Ovary (tissue), 9 donors: ENCODE data around the gene BATF. TPM values are rescaled to one million over a fixed set of nuclear protein-coding genes. Genes with fewer than 3 reads are reported as not detected.

Source experiments
- DNase-seq, 5 donors: peaks; one replicate each; pipeline ENCODE4 v3.0.0-alpha.2; 2019 to 2020
- H3K27ac ChIP-seq, 2 donors: fragments of 200-600 bp; one replicate each; pipeline versions ENCODE4 v1.5.1 to v1.8.0; 2019 to 2022
- H3K27me3 ChIP-seq: fragments of 200-600 bp; one replicate; pipeline ENCODE4 v1.8.0; 2022
- H3K36me3 ChIP-seq: fragments of 200-600 bp; sonication (generic); one replicate; pipeline ENCODE4 v1.5.1; 2019
- H3K4me1 ChIP-seq: one replicate; pipeline ENCODE4 v1.8.1; 2013; ENCODE audit warnings: mild to moderate bottlenecking, moderate library complexity; ENCODE audit not compliant: insufficient read depth
- H3K4me3 ChIP-seq: fragments of 200-600 bp; sonication (generic); one replicate; pipeline ENCODE4 v1.5.1; 2017
- H3K9me3 ChIP-seq, 2 donors: fragments of 200-600 bp in 1 of 2; sonication (generic) in 1 of 2; one replicate each; pipeline versions ENCODE4 v1.5.1 to v1.8.1; 2013 to 2019; ENCODE audit warnings: mild to moderate bottlenecking in 1 of 2, moderate library complexity in 1 of 2
- CTCF ChIP-seq, 3 donors: fragments of 450-650 bp in 2 of 3; fragments of 200-600 bp in 1 of 3; IDR thresholded peaks; one replicate each; pipeline versions ENCODE4 v1.5.1 to v1.8.0; 2016 to 2022; ENCODE audit warnings: antibody characterized with exemption in 3 of 3, mild to moderate bottlenecking in 1 of 3
- EP300 ChIP-seq: sonication (generic); formaldehyde crosslinking; IDR thresholded peaks from one replicate; pipeline ENCODE4 v1.6.1; 2017; ENCODE audit warnings: antibody characterized with exemption
- POLR2A ChIP-seq: fragments of 450-650 bp; IDR thresholded peaks from one replicate; pipeline ENCODE4 v1.6.1; 2017; ENCODE audit warnings: antibody characterized with exemption, mild to moderate bottlenecking, moderate library complexity
- WGBS, 3 donors: extraction: QIAGEN DNeasy Blood & Tissue Kit in 1 of 3; methylation state at CpG; one replicate each; pipeline versions ENCODE4 v1.1.5 to v1.1.7; 2013 to 2017; 5-methylcytosine and 5-hydroxymethylcytosine counted together
- intact Hi-C, 4 donors: fragments of 100-400 bp; cut with DNase I; formaldehyde crosslinking; loops; one replicate each; pipeline versions ENCODE4 v1.11.0 to v1.15.1; 2022 to 2023
- polyA plus RNA-seq, 2 donors: library from polyadenylated mRNA; stranded (reverse); fragments of 200-250 nt in 1 of 2; fragments of 350-450 nt in 1 of 2; fragmentation: Illumina TruSeq in 1 of 2; extraction: RNeasy Lipid Tissue Mini Kit (QIAGEN cat#74804) in 1 of 2; gene quantifications; one replicate each; pipeline ENCODE4 v1.2.3, GENCODE V29; 2013 to 2014
- total RNA-seq, 7 donors: library from RNA; depleted of rRNA in 2 of 7; stranded (reverse); fragments of >200 nt in 2 of 7; fragmentation: NEBNext Ultra II Directional in 3 of 7; extraction: Animal tissue kit (Norgen Biotek cat#: 25700) in 3 of 7; gene quantifications; one replicate each; pipeline versions ENCODE4 v1.1.0 to v1.2.4, GENCODE V29; 2016 to 2023
- donor health status: DM: no; HTN: no; CAD: no; lungs with moderate emphysema.
- donor health status: DM: no; HTN: no; CAD: no.
- donor health status: Bipolar disorder and iron deficiency.
- donor health status: DM: yes; HTN: yes; CAD: no.
- donor health status: DM: no; HTN: no; CAD: no.
- donor health status: DM: yes; HTN: yes; CAD: no.

BATF gene
- total and polyA plus RNA-seq, 9 donors, result 0.45 to 1.7 (median 0.69) TPM

GRCh38 chr14:75591331-75591946 is 69.2 kb downstream of the BATF start:
- no peak for TF ChIP-seq CTCF (IDR thresholded peaks at IDR 0.05)
- no peak for TF ChIP-seq EP300
- TF ChIP-seq POLR2A, result no peak
- no peaks in the 10 kb centered on the region for H3K4me1 ChIP-seq
- no peak overlapping the region for H3K4me3 ChIP-seq
- WGBS, 3 donors, result 95 to 100% (median 96%) methylated on average over 1 of the region's 1 CpG
- intact Hi-C loops, result loop anchor here in 1 of 4 donors (5.0 kb wide), 1 partner anchor 51 kb away; no protein-coding TSS in a partner anchor
- DNase-seq, result no peak
- H3K27me3 ChIP-seq, result no peaks in the 10 kb centered on the region
- no peak overlapping the region for H3K27ac ChIP-seq
- no peaks in the 10 kb centered on the region for H3K9me3 ChIP-seq
- no peaks in the 10 kb centered on the region for H3K36me3 ChIP-seq

- no peaks in the 10 kb centered on the region for H3K4me1 ChIP-seq
- no peak for DNase-seq
- H3K36me3 ChIP-seq, result no peaks in the 10 kb centered on the region
- no peaks in the 10 kb centered on the region for H3K9me3 ChIP-seq
- H3K27ac ChIP-seq, result no peak overlapping the region
- H3K4me3 ChIP-seq, result no peak overlapping the region
- intact Hi-C loops, result loop anchor here in 1 of 4 donors (5.0 kb wide), 1 partner anchor 50 kb away; no protein-coding TSS in a partner anchor
- TF ChIP-seq CTCF (IDR thresholded peaks at IDR 0.05) (no peak), EP300 (no peak), POLR2A (no peak)
- no peaks in the 10 kb centered on the region for H3K27me3 ChIP-seq
Observed at GRCh38 chr14:75591987-75592575, 69.8 kb downstream of the BATF start.

- Histone ChIP-seq H3K9me3 (no peaks in the 10 kb centered on the region), H3K4me1 (no peaks in the 10 kb centered on the region), H3K4me3 (no peak overlapping the region), H3K27me3 (no peaks in the 10 kb centered on the region), H3K36me3 (no peaks in the 10 kb centered on the region), H3K27ac (no peak overlapping the region)
- TF ChIP-seq CTCF (IDR thresholded peaks at IDR 0.05) (no peak), POLR2A (no peak), EP300 (no peak)
- 96 to 97% (median 97%) methylated on average over 3 of the region's 3 CpGs for WGBS, 3 donors
- intact Hi-C loops, result no loop called here
- no peak for DNase-seq
Observed at GRCh38 chr14:75595226-75595625, 73.0 kb downstream of the BATF start.

Other genes with a start within 250 kb of the BATF start
- gene FOS, start 243.6 kb upstream of the BATF start, total RNA-seq, result 1,000 to 10,000 TPM in 2 of 7 donors, 100 to 1,000 TPM in 5; 115 to 2,019 (median 178) TPM
- 100 to 1,000 TPM; 129 to 499 TPM for gene FOS, start 243.6 kb upstream of the BATF start, polyA plus RNA-seq
- gene JDP2, start 94.4 kb upstream of the BATF start, total RNA-seq, result 10 to 100 TPM; 19.0 to 89.9 (median 26.8) TPM
- 10 to 100 TPM; 16.2 to 22.5 TPM for gene JDP2, start 94.4 kb upstream of the BATF start, polyA plus RNA-seq
- gene FLVCR2, start 56.2 kb downstream of the BATF start, total RNA-seq, result 10 to 100 TPM in 1 of 7 donors, 1 to 10 TPM in 6; 1.5 to 18.4 (median 4.4) TPM
- gene FLVCR2, start 56.2 kb downstream of the BATF start, polyA plus RNA-seq, result 1 to 10 TPM; 2.1 to 7.2 TPM
- 10 to 100 TPM; 11.4 to 27.7 (median 16.0) TPM for gene ERG28, start 138.4 kb downstream of the BATF start, total RNA-seq
- gene ERG28, start 138.4 kb downstream of the BATF start, polyA plus RNA-seq, result 10 to 100 TPM; 19.1 to 55.1 TPM
- gene TTLL5, start 138.8 kb downstream of the BATF start, total RNA-seq, result 10 to 100 TPM; 23.2 to 34.9 (median 27.3) TPM
- gene TTLL5, start 138.8 kb downstream of the BATF start, polyA plus RNA-seq, result 10 to 100 TPM; 11.0 to 28.4 TPM